NCI-H2196 treated with DMSO at 0.1 percent for 48 hours (cell line): ENCODE data around the gene PSMB2.

Source experiments
- DNase-seq: peaks from one replicate; lab custom pipeline; 2025; ENCODE audit not compliant: unreplicated experiment; lab: John Stamatoyannopoulos, UW

Gene PSMB2

GRCh38 chr1:35644204-35644603 lies 2.9 kb upstream of the PSMB2 start:
- no peak for DNase-seq

DNA sequence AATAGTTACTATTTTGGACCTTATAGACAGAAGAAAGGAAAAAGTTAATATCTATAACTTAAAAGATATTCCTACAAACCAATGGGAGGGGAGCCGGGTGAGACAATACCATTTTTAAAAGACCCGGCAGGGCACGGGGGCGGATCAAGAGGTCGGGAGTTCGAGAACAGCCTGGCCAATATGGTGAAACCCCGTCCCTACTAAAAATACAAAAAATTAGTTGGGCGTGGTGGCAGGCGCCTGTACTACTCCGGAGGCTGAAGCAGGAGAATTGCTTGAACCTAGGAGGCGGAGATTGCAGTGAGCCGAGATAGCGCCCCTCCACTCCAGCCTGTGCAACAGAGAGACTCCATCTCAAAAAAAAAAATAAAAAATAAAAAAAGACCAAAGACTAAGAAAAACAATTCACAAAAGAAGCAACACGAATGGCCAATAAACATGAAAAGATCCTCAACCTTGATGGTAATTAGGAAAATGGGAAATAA lies 1.2 kb upstream of the PSMB2 start:
- no peak for DNase-seq

GRCh38 chr1:35640380-35641232 lies 720 bp downstream of the PSMB2 start:
- DNase-seq = no peak

DNA sequence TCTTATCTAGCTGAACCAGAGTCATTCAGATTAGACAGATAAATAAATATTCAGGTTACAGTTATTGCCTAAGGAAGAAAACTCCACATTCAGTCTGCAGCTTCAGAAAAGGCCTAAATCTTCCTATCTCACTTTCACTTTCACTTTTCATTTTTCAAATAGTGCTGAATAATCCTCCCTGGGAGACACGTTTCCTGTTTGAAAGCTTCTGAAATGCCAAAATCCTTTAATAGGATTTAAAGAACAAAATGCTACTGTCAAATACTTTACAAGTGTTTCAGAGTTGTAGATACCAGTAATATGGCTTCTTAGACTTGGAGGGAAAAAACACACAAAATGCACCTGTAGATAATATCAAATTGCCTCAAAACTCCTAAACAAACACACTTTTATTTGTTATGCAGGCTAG lies 3.9 kb downstream of the PSMB2 start:
- no peak for DNase-seq

- DNase-seq = no peak
Observed at GRCh38 chr1:35633547-35633946, 7.8 kb downstream of the PSMB2 start.

GRCh38 chr1:35631396-35631795 lies 9.9 kb downstream of the PSMB2 start:
- DNase-seq = no peak

DNA sequence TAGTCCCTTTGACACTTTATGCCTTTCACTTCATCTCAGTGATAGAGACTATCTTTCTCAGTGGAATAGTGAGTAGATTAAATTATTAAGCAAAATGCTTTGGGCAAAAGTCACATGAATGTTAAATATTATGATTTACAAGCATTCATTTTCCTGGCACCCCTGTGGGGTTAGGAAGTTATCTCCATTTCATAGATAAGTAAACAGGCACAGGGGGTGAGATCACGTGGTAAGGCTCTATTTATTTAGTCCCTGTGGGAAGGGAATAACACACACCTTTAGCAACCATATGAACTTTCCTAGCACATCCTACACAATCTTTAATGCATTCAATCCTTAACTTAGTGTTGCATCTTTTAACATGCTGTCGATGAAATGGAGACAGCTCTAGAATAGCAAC lies 12.3 kb downstream of the PSMB2 start:
- DNase-seq = no peak

GRCh38 chr1:35623832-35624231 lies 17.5 kb downstream of the PSMB2 start:
- no peak for DNase-seq

GRCh38 chr1:35622510-35623178 lies 18.7 kb downstream of the PSMB2 start:
- no peak for DNase-seq

DNA sequence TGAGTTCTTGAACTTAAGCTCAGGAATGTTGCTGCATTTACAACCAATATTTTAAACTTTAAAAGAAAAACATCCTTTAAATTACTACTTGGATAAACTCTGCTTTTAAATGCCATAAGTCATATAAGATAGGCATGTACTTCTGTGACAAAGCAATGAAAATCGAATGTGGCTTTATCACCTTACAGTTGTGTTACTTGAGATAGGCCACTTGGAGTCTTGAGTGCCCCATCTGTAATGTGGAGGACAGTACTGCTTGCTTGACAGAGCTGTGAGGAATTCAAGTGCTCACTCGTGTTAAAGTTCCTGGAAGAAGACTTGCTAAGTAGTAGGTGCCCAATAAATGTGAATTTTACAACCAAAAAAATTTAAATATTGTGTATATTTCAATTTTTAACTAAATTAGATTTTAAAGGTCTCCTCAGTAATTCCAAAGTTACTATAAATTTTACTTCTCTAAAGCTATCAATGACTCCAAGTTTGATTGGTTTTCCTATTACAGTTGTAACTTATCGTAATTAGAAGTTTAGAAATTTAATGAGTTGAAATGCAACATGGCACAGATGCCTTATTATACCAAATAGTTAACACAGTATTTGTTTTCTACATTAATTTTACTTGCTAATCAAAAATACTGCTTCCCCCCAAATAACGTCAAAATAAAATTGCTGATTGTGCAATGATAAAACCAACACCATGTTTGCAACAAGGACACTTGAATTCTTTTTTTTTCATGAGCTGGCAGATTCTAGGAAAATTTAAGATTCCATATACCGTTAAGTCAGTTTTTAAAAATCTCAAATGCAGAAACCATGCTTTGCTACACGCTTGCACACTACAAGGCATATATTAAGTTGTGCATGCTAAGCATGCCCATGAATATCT lies 21.8 kb downstream of the PSMB2 start:
- no peak for DNase-seq

DNA sequence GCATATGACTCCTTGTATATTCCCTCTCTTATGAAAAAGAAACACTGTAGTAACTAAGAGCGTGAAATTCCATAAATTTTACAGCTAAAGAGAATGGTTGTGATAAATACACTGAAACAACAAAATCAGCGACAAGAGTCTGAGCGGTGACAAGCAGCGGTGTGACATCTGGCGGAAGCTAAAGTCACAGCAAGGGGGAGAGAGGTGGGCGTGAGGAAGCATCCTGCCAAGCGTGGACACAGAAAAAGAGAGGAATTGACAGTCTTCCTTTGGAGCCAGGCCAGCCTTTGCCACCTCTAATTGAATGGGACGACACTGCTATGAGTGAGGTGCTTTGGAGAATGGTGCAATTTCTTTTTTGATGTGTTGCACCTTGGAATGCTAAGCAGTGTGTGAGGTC lies 25.9 kb downstream of the PSMB2 start:
- DNase-seq = no peak

GRCh38 chr1:35611655-35612054 lies 29.7 kb downstream of the PSMB2 start:
- DNase-seq = no peak

- DNase-seq = no peak
Observed at GRCh38 chr1:35605867-35606182, 35.5 kb downstream of the PSMB2 start.

- DNase-seq = no peak
Observed at GRCh38 chr1:35605071-35605866, 36.1 kb downstream of the PSMB2 start.

DNA sequence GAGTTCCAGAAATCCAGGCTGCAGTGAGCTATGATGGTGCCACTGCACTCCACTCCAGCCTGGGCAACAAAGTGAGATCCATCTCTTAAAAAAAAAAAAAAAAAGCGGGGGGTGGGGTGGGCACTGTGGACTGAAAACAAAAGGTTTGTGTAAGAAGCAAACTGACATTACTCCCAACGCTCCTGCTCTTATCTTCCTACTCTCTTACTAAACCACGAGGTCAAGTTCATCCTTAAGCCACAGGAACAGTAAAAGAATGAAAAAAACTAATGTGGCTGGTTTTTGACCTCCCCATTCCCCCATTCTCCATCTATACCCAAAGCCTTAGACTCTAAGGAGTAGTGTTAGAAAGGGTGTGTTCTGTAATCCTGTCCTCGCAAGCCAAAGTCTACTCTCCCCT lies 37.4 kb downstream of the PSMB2 start:
- no peak for DNase-seq

GRCh38 chr1:35603468-35603867 lies 37.9 kb downstream of the PSMB2 start:
- DNase-seq = no peak

- DNase-seq = no peak
Observed at GRCh38 chr1:35600593-35600992, 40.7 kb downstream of the PSMB2 start.

DNA sequence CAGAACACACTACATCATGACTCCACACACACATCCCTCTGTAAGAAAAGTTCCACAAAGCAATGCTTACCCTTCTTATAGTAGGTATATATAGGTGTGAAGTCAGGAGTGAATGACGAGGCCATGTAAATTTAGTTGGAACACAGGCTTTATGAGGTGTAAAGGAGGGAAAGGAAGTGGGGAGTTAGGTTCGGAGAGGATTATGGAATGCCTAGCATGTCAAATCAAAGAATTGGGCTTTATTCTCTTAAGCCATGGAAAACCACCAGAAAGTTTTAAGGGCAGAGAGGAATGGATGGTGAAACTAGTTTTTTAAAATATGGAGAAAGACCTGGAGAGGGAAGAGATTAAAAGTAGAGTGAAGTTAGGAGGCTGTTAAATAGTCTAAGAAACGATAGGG lies 41.9 kb downstream of the PSMB2 start:
- no peak for DNase-seq

DNA sequence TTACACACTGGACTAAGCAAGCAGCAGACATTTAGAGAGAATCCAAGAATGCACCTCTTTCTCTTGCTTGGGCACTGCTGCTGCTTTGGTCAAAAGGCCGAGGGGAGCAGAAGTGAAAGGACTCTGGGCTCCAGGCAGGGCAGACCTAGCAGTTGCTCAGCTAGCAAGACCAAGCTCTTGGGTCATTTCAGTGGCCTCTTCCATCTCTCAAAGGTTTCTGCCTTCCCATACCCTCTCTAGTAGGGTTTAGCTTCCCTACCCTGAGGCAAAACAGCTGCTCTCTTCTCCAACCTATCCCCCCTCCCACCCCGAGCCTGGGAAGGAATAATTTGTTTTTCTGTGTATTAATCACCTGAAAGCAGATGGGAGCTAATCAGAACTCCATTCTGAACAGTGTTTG lies 42.4 kb downstream of the PSMB2 start:
- no peak for DNase-seq

- no peak for DNase-seq
Observed at GRCh38 chr1:35597870-35598269, 43.5 kb downstream of the PSMB2 start.

DNA sequence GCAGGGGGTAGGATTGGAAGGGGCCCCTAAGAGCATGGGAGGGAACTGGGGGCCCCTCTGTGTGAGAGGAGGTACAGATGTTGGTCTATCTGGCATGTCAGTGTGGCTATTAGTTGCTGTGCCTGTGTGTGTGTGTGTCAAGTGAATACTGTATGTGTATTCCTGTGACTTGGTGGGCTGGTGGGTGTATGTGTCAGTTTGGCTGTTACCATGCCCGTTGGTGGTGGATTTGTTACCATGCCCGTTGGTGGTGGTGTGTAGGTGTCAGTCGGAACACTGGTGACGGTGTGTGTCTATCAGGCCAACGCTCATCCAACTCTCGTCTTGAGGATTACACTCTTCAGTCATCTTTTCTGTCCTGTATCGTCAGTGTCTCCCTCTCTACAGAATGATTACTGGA lies 45.6 kb downstream of the PSMB2 start:
- DNase-seq = no peak
